GM18499 (cell line): ENCODE measurements around the gene DNAL4.

ENCODE experiments used
- ATAC-seq: cut with Tn5 transposase; IDR thresholded peaks from one replicate; pipeline ENCODE4 v1.9.1; 2021; ENCODE audit warnings: moderate number of reproducible peaks; ENCODE audit not compliant: insufficient read depth, unreplicated experiment

DNAL4 gene

DNA sequence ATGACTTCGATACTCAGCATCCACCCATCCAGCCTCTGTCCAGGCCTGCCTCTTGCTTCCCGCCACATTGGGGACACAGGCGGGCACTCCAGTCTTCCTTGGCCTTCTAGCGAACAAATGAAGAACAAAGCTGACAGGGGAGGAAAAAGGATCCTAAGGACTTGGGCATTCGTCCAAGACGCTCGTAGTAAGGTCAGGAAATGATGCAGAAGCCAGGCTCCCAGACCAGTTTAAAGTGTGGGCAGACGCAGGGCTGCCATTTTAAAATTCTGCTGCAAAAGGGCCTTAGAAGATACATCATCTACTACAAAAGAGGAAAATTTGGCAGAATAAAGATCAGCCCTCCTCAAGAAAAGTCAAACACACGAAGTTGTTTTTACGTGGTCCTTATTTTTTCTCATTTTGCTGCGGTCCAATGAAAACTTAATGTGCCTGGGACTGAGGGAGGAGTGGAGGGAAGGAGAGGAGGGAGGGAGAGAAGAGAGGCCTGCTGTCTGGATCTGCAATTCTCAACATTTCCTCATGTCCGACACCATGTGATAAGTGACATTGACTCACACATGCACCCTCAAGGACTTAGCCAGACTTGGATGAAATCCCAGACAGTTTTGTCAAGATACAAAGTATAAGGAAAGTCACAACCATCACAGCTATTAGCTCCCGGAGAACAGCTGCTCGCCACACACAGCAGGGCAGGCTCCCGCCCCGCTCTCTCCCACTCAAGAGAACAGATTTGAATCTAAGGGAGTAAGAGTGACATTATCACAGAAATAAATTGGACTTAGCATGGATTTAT, 5.7 kb downstream of the DNAL4 start:
- ATAC-seq: no peak

DNA sequence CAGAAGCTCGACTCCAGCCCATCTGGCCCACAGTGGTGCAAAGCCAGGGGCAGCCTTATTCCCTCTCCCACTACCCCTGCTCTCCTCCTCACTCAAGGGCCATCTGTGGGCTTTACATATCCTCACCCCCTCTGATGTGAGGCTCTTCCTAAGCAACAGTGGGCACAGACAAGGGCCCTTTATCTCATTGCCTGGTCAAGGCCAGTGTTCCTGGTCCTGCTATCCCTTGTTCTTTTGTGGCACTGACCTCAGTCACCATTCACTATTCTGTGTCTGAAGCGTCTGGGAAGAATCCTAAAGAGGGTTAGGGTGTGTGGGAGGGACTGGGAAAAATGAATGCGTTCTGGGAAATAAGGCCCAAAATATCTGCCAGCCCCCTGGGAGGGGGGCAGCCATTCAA, 7.3 kb downstream of the DNAL4 start:
- no peak for ATAC-seq

- no peak for ATAC-seq
These were observed 9.1 kb downstream of the DNAL4 start for GRCh38 chr22:38784856-38785255.

DNA sequence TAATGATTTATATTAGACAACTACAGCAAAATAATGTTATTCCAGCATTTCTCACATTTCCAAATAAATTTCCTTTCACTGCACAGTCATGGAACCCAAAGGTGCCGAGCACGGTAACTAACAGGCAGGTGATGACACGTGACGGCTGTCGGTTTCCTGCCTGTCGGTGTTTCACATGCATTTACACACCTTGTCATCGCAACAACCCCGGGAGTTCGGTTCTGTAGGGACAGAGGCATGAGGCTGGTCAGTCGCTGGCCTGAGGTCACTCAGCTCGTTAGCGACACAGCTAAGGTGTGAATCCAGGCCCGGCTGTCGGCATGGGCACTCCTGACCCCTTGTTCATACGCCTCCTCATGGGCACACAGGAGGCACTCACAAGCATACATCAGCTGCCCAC, 9.9 kb downstream of the DNAL4 start:
- no peak for ATAC-seq

GRCh38 chr22:38783095-38783615, 10.8 kb downstream of the DNAL4 start:
- ATAC-seq: no peak

GRCh38 chr22:38782402-38783094, 11.4 kb downstream of the DNAL4 start:
- no peak for ATAC-seq

- ATAC-seq: no peak
These were observed 12.9 kb downstream of the DNAL4 start for GRCh38 chr22:38781033-38781432.

DNA sequence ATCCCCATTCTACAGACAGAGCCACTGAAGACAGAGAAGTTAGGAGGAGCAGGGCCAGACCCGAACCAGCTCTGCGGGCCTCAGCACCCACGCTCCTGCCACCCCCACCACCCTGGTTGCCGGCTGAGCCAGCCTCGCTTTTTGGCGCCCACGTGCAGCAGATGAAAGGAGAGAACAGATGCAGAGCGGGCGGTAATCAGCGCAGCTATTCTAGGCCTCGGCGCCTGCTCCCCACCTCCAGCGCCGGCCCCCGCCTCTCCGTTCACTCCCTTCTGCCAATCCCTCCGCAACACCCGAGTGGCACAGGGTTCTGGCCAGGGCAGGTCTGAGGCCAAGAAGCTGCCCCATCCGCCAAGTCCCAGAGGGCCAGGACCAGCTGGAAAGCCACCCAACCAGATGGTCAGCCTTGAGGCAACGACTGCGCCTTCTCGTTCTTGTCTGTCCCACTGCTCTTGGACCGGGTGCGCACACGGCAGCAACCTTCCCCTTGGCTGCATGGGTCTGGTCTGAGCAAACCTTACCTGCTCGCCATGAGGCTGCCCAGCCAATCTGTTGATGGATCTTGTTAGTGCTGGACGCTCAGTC, 16.8 kb downstream of the DNAL4 start:
- no peak for ATAC-seq

GRCh38 chr22:38776086-38776485, 17.9 kb downstream of the DNAL4 start:
- no peak for ATAC-seq

- ATAC-seq: no peak
These were observed 18.3 kb downstream of the DNAL4 start for GRCh38 chr22:38775656-38776055.

DNA sequence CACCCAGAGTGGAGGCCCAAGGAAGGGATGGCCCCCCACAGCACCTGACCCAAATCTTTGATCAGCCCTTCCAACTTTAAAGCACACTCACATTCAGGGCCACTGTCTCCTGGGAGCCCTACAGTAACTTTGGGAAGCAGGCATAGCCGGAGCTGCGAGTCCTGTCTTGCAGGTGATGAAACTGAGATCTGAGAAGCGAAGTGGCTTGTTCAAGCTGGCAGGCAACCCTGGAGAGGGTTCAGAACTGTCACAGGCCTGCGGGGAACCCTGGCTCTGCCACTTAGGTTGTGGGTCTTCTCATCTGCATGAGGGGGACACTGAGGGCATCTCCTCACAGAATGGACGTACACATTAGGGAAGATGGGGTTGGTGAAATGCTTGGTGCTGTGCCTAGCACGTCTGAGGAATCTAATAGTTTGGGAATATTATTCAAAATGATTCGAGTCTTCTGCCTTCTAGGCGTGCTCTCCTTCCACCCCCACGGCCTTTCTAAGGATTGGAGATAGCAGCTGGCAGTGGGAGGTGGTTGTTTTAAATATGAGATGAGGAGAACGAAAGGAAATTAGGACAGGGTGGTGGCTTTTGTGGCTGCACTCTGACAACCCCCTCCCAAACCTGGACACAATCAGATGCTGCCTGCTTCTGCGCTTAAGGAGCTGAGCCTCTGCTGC, 19.3 kb downstream of the DNAL4 start:
- ATAC-seq: no peak

DNA sequence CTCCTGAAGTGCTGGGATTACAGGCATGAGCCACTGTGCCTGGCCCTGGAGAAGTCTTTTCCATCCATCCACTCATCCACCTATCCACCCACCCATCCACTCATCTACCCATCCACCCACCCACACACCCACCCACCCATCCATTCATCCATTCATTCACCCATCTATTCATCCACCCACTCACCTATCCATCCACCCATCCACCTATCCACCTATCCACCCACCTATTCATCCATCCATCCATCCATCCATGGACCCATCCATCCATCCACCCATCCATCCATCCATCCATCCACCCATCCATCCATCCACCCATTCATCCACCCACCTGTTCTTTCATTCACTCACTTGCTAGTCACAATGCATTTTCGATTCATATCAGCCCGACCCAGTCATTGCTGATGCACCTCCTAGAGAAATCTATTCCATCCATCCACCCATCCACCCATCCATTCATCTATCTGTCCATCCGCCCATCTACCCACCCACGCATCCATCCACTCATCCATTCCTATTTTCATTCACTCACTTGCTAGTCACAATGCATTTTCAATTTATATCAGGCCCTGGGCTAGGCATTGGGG, 20.5 kb downstream of the DNAL4 start:
- no peak for ATAC-seq

GRCh38 chr22:38772623-38772873, 21.4 kb downstream of the DNAL4 start:
- no peak for ATAC-seq

GRCh38 chr22:38770257-38770949, 23.5 kb downstream of the DNAL4 start:
- no peak for ATAC-seq

DNA sequence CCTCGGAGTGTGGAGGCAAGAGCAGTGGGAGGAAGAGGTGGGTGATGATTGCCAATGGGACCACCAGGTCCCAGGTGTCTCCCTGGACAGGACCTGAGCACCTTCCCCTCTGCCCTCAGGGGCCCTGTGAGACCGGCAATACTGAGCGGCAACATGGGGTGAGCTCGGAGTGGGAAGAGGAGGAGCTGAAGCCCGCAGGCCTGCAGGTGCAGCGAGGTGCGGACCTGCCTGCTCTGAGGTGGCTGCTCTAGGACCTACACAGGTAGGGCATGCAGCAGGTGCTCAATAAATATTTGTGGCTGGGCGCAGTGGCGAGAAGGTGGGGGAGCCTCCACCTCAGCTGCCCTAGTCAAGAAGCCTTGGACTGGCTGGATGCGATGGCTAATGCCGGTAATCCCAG, 25.9 kb downstream of the DNAL4 start:
- ATAC-seq: no peak

GRCh38 chr22:38767313-38767712, 26.6 kb downstream of the DNAL4 start:
- ATAC-seq: no peak

DNA sequence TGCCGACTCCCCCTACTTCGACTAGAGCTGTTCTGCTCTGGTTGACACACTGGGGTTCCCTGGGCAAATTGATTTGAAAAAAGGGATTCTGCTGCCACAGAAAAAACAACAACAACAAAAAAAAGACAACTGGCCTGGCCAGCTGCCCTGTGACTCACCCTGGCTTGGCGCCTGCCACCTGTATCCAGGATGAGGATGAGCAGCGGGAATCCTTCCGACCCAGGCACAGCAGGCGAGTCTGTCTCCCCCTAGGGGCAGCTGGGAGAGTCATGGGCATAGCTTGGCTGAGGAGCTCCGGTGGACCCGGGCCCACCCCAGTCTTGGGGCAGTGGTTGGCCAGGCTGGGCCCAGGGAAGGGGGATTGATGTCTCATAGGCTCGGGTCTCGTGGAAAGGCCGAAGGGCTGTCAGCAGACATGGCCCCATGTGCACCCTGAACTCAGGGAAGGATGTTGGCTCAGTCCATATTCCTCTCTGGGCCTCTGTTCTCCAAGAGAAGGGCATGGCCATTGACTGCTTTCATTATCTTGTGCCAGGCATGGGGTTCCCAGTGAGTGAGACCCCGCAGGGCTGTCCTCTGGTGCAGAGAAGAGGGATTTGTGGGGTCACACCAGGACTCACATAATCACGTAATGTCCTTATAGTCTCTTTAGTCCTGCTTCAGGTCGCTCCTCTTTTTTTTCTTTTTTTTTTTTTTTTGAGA, 27.7 kb downstream of the DNAL4 start:
- no peak for ATAC-seq

DNA sequence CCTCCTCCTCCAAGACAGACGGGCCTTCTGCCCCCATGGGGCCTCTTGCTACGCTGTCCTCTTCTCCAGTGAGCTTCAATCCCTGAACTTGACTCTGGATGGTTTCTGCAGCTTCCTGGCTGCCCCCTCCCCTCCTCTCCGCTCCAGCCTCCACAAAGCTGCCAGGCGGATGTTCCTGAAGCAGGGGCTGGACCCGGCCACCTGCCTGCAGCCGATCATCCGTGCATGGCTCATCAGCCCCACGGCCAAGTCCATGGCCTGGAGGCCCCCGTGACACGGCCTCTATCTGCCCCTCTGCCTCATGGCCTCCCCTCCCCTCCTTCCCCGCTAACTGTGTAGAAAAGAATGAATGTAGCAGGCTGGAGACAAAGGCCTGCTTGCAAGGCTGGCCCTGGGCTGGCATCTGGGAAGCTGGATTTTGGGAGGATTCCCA, 31.4 kb downstream of the DNAL4 start:
- no peak for ATAC-seq
